Tibial nerve (tissue), 4 donors: Measurements from ENCODE around the gene CYP4V2. TPM values are rescaled to one million over a fixed set of nuclear protein-coding genes. Genes with fewer than 3 reads are reported as not detected.

Experiments used
- DNase-seq, 2 donors: peaks; one replicate each; pipeline ENCODE4 v3.0.0-alpha.2; 2019; ENCODE audit warnings: low spot score in 2 of 2
- H3K27ac ChIP-seq, 4 donors: fragments of 200-600 bp; sonication (generic) in 3 of 4; one replicate each; pipeline ENCODE4 v1.5.1; 2017 to 2019; ENCODE audit warnings: mild to moderate bottlenecking in 1 of 4
- H3K27me3 ChIP-seq, 2 donors: fragments of 200-600 bp; sonication (generic) in 1 of 2; one replicate each; pipeline versions ENCODE4 v1.5.1 to v1.6.0; 2017 to 2019
- H3K36me3 ChIP-seq, 3 donors: fragments of 200-600 bp; sonication (generic); one replicate each; pipeline ENCODE4 v1.5.1; 2018 to 2019
- H3K4me1 ChIP-seq, 4 donors: fragments of 200-600 bp; sonication (generic) in 3 of 4; one replicate each; pipeline ENCODE4 v1.5.1; 2017 to 2019
- H3K4me3 ChIP-seq, 4 donors: fragments of 200-600 bp; sonication (generic) in 3 of 4; one replicate each; pipeline ENCODE4 v1.5.1; 2017 to 2019; ENCODE audit warnings: mild to moderate bottlenecking in 1 of 4, moderate library complexity in 1 of 4
- H3K9me3 ChIP-seq, 4 donors: fragments of 200-600 bp; sonication (generic) in 3 of 4; one replicate each; pipeline ENCODE4 v1.5.1; 2017 to 2019
- EP300 ChIP-seq, 2 donors: sonication (generic); formaldehyde crosslinking; IDR thresholded peaks; one replicate each; pipeline ENCODE4 v1.6.1; 2017; ENCODE audit warnings: antibody characterized with exemption in 2 of 2, mild to moderate bottlenecking in 1 of 2
- POLR2A ChIP-seq, 2 donors: fragments of 450-650 bp; IDR thresholded peaks; one replicate each; pipeline ENCODE4 v1.6.1; 2017; ENCODE audit warnings: antibody characterized with exemption in 2 of 2, mild to moderate bottlenecking in 2 of 2, moderate library complexity in 2 of 2
- WGBS, 2 donors: methylation state at CpG; one replicate each; pipeline ENCODE4 v1.1.5; 2018; 5-methylcytosine and 5-hydroxymethylcytosine counted together
- total RNA-seq, 4 donors: library from RNA; depleted of rRNA; stranded (reverse); fragments of >200 nt; gene quantifications; one replicate each; pipeline ENCODE4 v1.1.0, GENCODE V29; 2016
- TF ChIP-seq, protein P1 (sequence below), 5 experiments: fragments of 200-600 bp in 3 of 5; fragments of 450-650 bp in 2 of 5; sonication (generic) in 3 of 5; IDR thresholded peaks; one replicate each; pipeline ENCODE4 v1.5.1; 2016 to 2019; ENCODE audit warnings: antibody characterized with exemption in 5 of 5, mild to moderate bottlenecking in 3 of 5, moderate library complexity in 2 of 5

The CYP4V2 gene
- total RNA-seq, 4 donors from 2014 or later, result 36.3 to 56.6 (median 47.7) TPM

DNA sequence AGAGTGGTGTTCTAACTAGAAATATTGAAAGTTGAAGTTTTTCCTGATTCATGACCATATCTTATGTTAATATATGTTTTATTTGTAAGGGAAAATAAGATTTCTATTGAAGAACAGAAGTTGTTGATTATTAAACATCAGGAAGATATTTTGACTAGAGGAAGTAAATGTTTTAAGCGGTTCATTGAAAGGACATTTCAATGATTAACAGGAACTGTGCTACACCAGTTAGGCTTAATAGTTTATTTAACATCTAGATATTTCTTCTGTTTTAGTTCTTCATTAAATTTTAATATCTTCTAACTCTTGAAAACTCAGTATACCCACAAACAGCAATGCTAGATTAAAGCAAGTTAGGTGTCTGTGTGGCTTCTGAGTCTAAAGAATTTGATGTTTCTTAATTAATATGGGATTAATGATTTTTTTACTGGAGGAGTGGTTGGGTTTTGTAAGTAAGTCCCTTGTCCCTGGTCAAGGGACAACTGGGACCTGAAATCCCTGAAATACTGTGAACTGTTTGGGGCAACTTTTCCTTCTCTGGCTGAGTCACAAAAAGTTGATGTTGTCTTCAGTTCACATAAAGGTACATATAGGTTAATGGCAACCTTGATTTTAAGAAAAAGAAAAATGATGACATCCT is 42.9 kb upstream of the CYP4V2 start:
- H3K9me3 ChIP-seq, result no peaks in the 10 kb centered on the region
- DNase-seq, result no peak
- H3K4me3 ChIP-seq, result no peak overlapping the region
- H3K36me3 ChIP-seq, result peaks cover 0 to 13% (median 0%) of the 10 kb centered on the region in 3 donors
- H3K27me3 ChIP-seq, result no peaks in the 10 kb centered on the region
- H3K27ac ChIP-seq, result no peak overlapping the region
- H3K4me1 ChIP-seq, result peaks cover 0 to 24% (median 0%) of the 10 kb centered on the region in 4 donors
- TF ChIP-seq EP300 (IDR thresholded peaks at IDR 0.05), result no peak
- no peak for TF ChIP-seq POLR2A (IDR thresholded peaks at IDR 0.05)
- TF ChIP-seq, protein P1, sequence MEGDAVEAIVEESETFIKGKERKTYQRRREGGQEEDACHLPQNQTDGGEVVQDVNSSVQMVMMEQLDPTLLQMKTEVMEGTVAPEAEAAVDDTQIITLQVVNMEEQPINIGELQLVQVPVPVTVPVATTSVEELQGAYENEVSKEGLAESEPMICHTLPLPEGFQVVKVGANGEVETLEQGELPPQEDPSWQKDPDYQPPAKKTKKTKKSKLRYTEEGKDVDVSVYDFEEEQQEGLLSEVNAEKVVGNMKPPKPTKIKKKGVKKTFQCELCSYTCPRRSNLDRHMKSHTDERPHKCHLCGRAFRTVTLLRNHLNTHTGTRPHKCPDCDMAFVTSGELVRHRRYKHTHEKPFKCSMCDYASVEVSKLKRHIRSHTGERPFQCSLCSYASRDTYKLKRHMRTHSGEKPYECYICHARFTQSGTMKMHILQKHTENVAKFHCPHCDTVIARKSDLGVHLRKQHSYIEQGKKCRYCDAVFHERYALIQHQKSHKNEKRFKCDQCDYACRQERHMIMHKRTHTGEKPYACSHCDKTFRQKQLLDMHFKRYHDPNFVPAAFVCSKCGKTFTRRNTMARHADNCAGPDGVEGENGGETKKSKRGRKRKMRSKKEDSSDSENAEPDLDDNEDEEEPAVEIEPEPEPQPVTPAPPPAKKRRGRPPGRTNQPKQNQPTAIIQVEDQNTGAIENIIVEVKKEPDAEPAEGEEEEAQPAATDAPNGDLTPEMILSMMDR (IDR thresholded peaks at IDR 0.05), result no peak
- WGBS, 2 donors, result 93 to 95% methylated on average over 1 of the region's 1 CpG

- peak; percentile 28 to 72 for DNase-seq
- WGBS, 2 donors, result 36 to 59% methylated on average over 14 of the region's 14 CpGs
- H3K4me1 ChIP-seq, result peaks cover 0 to 19% (median 0%) of the 10 kb centered on the region in 4 donors
- H3K27ac ChIP-seq, result peak overlapping the region in 2 of 4 donors; percentile 21 to 25
- peaks cover 0 to 23% (median 0%) of the 10 kb centered on the region in 3 donors for H3K36me3 ChIP-seq
- no peaks in the 10 kb centered on the region for H3K27me3 ChIP-seq
- no peaks in the 10 kb centered on the region for H3K9me3 ChIP-seq
- H3K4me3 ChIP-seq, result peak overlapping the region in 1 of 4 donors; percentile 9
- peak in 1 of 2 donors; percentile 38 for TF ChIP-seq EP300 (IDR thresholded peaks at IDR 0.05)
- TF ChIP-seq POLR2A (IDR thresholded peaks at IDR 0.05), result no peak
- TF ChIP-seq, protein P1 (IDR thresholded peaks at IDR 0.05), result peak in 3 of 5 experiments; percentile 35 to 60 (median 59)
Measured at GRCh38 chr4:186149872-186150271, 41.5 kb upstream of the CYP4V2 start.

GRCh38 chr4:186150926-186151325 is 40.4 kb upstream of the CYP4V2 start:
- no peak for TF ChIP-seq POLR2A (IDR thresholded peaks at IDR 0.05)
- TF ChIP-seq, protein P1 (IDR thresholded peaks at IDR 0.05), result no peak
- TF ChIP-seq EP300 (IDR thresholded peaks at IDR 0.05), result no peak
- WGBS, 2 donors, result 91 to 93% methylated on average over 13 of the region's 13 CpGs

GRCh38 chr4:186151499-186151898 is 39.9 kb upstream of the CYP4V2 start:
- peaks cover 0 to 11% (median 0%) of the 10 kb centered on the region in 4 donors for H3K4me1 ChIP-seq
- DNase-seq, result no peak
- no peak overlapping the region for H3K27ac ChIP-seq
- H3K9me3 ChIP-seq, result no peaks in the 10 kb centered on the region
- H3K36me3 ChIP-seq, result peaks cover 0 to 30% (median 0%) of the 10 kb centered on the region in 3 donors
- TF ChIP-seq, protein P1 (IDR thresholded peaks at IDR 0.05), result no peak
- TF ChIP-seq EP300 (IDR thresholded peaks at IDR 0.05) (no peak), POLR2A (IDR thresholded peaks at IDR 0.05) (no peak)
- no peak overlapping the region for H3K4me3 ChIP-seq
- H3K27me3 ChIP-seq, result no peaks in the 10 kb centered on the region
- WGBS, 2 donors, result 91 to 96% methylated on average over 7 of the region's 7 CpGs

More at GRCh38 chr4:186150926-186151325, 40.4 kb upstream of the CYP4V2 start:
- no peak overlapping the region for H3K4me3 ChIP-seq
- peaks cover 0 to 25% (median 0%) of the 10 kb centered on the region in 3 donors for H3K36me3 ChIP-seq
- DNase-seq, result no peak
- H3K9me3 ChIP-seq, result no peaks in the 10 kb centered on the region
- H3K4me1 ChIP-seq, result peaks cover 0 to 14% (median 0%) of the 10 kb centered on the region in 4 donors
- no peak overlapping the region for H3K27ac ChIP-seq
- H3K27me3 ChIP-seq, result no peaks in the 10 kb centered on the region

DNA sequence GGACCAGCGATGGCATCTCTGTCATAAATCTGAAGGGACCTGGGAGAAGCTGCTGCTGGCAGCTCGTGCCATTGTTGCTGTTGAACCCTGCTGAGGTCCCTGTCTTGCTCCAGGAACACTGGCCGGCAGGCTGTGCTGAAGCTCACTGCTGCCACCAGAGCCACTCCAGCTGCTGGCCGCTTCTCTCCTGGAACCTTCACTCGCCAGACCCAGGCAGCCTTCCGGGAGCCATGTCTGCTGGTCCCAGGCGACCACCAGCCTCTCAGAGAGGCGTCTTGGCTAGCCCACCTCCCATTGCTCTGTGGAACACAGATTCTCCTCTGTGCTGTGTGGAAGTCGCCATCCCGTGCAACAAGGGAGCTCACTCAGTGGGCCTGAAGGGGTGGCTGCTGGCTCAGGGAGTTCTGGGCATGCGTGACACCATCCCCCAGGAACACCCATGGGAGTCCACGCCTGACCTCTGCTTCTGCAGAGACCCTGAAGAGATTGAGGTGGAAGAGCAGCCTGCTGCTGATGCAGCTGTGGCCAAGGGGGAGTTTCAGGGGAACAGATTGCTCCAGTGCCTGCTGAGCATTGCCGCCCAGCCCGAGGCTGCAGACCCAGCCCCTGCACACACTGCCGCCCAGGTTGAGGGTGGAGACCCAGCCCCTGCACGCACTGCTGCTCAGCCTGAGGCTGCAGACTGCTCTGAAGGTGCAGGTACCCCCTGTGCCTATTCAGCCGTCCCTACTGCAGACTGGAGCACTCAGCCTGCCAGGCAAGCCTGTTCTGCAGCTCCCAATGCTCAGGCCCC is 33.1 kb upstream of the CYP4V2 start:
- Histone ChIP-seq H3K4me3 (no peak overlapping the region), H3K4me1 (no peaks in the 10 kb centered on the region), H3K27me3 (no peaks in the 10 kb centered on the region), H3K36me3 (peaks cover 0 to 63% (median 0%) of the 10 kb centered on the region in 3 donors), H3K27ac (no peak overlapping the region), H3K9me3 (no peaks in the 10 kb centered on the region)
- no peak for TF ChIP-seq EP300 (IDR thresholded peaks at IDR 0.05)
- TF ChIP-seq POLR2A (IDR thresholded peaks at IDR 0.05), result no peak
- TF ChIP-seq, protein P1 (IDR thresholded peaks at IDR 0.05), result no peak
- 61 to 76% methylated on average over 8 to 12 of the region's 17 CpGs for WGBS, 2 donors
- DNase-seq, result no peak
